ENCODE measurements around the gene BMPR1B. TPM values are rescaled to one million over a fixed set of nuclear protein-coding genes. Genes with fewer than 3 reads are reported as not detected.

Gene BMPR1B
- total and polyA plus RNA-seq, 9 of the 15 experiments (the other 6 are each of a cell fraction or from before 2014, with no cell fraction given) = 0.01 TPM; not detected in 8

DNA sequence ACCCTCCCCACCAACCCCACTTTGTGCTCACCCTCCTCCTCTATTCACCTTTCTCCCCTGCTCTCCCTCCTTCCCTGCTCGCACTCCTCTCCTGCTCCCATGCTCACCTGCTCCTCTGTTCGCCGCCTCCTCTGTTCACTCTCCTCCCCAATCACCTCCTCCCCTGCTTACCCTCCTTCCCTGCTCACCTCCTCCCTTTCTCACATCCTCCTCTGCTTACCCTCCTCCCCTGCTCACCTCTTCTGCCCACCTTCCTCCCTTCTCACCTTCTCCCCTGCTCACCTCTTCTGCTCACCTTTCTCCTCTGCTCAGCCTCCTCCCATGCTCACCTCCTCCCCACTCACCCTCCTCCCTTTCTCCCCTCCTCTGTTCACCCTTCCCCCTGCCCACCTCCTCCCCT is 433.8 kb downstream of the BMPR1B start:
- intact Hi-C loops (cut with micrococcal nuclease) = no loop called here
- no peak for FAIRE-seq
- Histone ChIP-seq H3K27ac (ENCODE audit: extremely low read depth, low read depth, low read length) (no peak overlapping the region), H3K36me3 (ENCODE audit: control insufficient read depth, insufficient read depth, low read length) (no peaks in the 10 kb centered on the region), H3K4me1 (replicated peaks in 1 of 2; ENCODE audit: control insufficient read depth in 2 of 2, insufficient read depth in 2 of 2, low read length in 2 of 2) (peaks cover 0 to 14% of the 10 kb centered on the region in 2 experiments; a peak in 3 of 5 replicates), H3K9me3 (replicated peaks; ENCODE audit: control insufficient read depth, insufficient read depth, low read depth, low read length) (no peaks in the 10 kb centered on the region), H3K4me3 (no peak overlapping the region), H4K20me1 (replicated peaks; ENCODE audit: control insufficient read depth, insufficient read depth, low read length) (no peaks in the 10 kb centered on the region), H3K9me1 (ENCODE audit: control insufficient read depth, insufficient read depth, low read length) (no peaks in the 10 kb centered on the region), H3K79me2 (ENCODE audit: control insufficient read depth, insufficient read depth, low read length) (no peaks in the 10 kb centered on the region), H3K9ac (ENCODE audit: insufficient read depth in 1 of 2, low read depth in 2 of 2, low read length in 2 of 2) (peak overlapping the region in 1 of 2 experiments; percentile 31; a peak in 1 of 4 replicates), H3K27me3 (ENCODE audit: control insufficient read depth in 2 of 2, insufficient read depth in 2 of 2, low read length in 2 of 2) (peaks cover 2 to 17% of the 10 kb centered on the region in 2 experiments; a peak in 3 of 5 replicates), H3K4me2 (ENCODE audit: insufficient read depth, low read length) (no peak overlapping the region), H2AFZ (ENCODE audit: low read depth, low read length) (no peak overlapping the region)
- 55% methylated on average over 3 of the region's 3 CpGs for WGBS (ENCODE audit: insufficient coverage, low coverage, missing lambda C conversion rate)
- TF ChIP-seq ESRRB (CRISPR knock-in tag; IDR thresholded peaks at IDR 0.05; ENCODE audit: borderline replicate concordance) (no peak), PYGO2 (tag; IDR thresholded peaks at IDR 0.05) (no peak), ZNF263 (CRISPR knock-in tag; IDR thresholded peaks at IDR 0.05; ENCODE audit: borderline replicate concordance) (peak; percentile 86)
- DNase-seq (ENCODE audit: extremely low read depth in 1 of 4, low spot score in 3 of 4) = no peak
- POLR2A ChIA-PET = no interaction called here
- no TSS peak for BruUV-seq (replicated peaks)
- no peak for ATAC-seq
- CTCF ChIA-PET (ENCODE audit: low intra/inter-chr PET ratio) = no interaction called here
- in situ Hi-C loops (cut with MboI) = no loop called here

DNA sequence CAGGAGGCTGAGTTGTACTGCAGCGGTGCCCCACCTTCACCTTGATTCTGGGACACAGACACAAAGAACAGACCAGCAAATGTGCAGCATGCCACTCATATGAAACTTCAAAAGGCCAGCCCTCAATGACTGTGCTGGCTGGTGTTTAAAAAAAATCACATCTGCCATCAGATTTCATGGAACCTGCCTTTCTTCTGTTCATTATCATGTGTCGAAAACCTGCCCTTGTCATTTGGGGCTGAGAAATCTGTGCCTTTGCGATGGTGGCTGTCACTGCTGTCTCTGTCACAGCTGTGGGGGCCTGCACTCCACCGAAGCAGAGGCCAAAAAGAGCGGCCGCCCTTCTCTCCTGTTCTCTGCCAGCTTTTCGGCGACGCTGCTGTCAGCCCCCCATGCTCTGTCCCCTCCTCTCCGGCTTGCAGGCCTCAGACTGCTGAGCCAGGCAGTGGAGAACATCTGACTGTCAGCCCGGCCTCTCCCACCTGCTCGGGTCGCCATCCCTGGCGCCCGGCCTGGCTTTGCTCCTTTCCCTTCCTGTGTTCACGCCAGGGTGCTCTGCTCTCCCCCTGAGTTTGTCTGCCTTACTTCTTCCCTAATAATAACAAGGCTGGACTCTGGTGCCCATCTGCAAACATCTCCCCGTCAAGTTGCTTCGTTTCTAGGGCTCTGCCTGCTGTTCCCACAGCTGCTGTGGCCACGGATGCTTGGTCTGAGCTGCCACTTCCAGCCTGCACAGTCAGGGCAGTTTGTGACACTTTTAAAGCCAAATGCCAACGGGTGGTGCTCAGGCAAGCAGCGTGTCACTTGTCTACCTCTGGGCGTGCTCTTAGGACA is 435.9 kb downstream of the BMPR1B start:
- H3K27ac ChIP-seq (ENCODE audit: extremely low read depth, low read depth, low read length) = no peak overlapping the region
- intact Hi-C loops (cut with micrococcal nuclease) = no loop called here
- H3K4me1 ChIP-seq (replicated peaks in 1 of 2; ENCODE audit: control insufficient read depth in 2 of 2, insufficient read depth in 2 of 2, low read length in 2 of 2) = peaks cover 0 to 14% of the 10 kb centered on the region in 2 experiments; a peak in 3 of 5 replicates
- ATAC-seq (peak; percentile 28; the same call in 2 of the 3 replicates), FAIRE-seq (no peak), DNase-seq (ENCODE audit: extremely low read depth in 1 of 4, low spot score in 3 of 4) (no peak)
- peak overlapping the region; percentile 44 for H2AFZ ChIP-seq (ENCODE audit: low read depth, low read length)
- in situ Hi-C loops (cut with MboI) = no loop called here
- peaks cover 2 to 17% of the 10 kb centered on the region in 2 experiments; a peak in 3 of 5 replicates for H3K27me3 ChIP-seq (ENCODE audit: control insufficient read depth in 2 of 2, insufficient read depth in 2 of 2, low read length in 2 of 2)
- no peaks in the 10 kb centered on the region for H3K79me2 ChIP-seq (ENCODE audit: control insufficient read depth, insufficient read depth, low read length)
- H3K9me1 ChIP-seq (ENCODE audit: control insufficient read depth, insufficient read depth, low read length) = no peaks in the 10 kb centered on the region
- H3K4me2 ChIP-seq (ENCODE audit: insufficient read depth, low read length) = no peak overlapping the region
- no peak overlapping the region for H3K4me3 ChIP-seq
- ChIA-PET CTCF (ENCODE audit: low intra/inter-chr PET ratio) (no interaction called here), POLR2A (no interaction called here)
- 0 out of 4 replicates have a peak overlapping the region, but pooled peaks of 1 of the 2 experiments have one; percentile 61 for H3K9ac ChIP-seq (ENCODE audit: insufficient read depth in 1 of 2, low read depth in 2 of 2, low read length in 2 of 2)
- 8% methylated on average over 18 of the region's 22 CpGs for WGBS (ENCODE audit: insufficient coverage, low coverage, missing lambda C conversion rate)
- H3K36me3 ChIP-seq (ENCODE audit: control insufficient read depth, insufficient read depth, low read length) = no peaks in the 10 kb centered on the region
- no peaks in the 10 kb centered on the region for H3K9me3 ChIP-seq (replicated peaks; ENCODE audit: control insufficient read depth, insufficient read depth, low read depth, low read length)
- no peaks in the 10 kb centered on the region for H4K20me1 ChIP-seq (replicated peaks; ENCODE audit: control insufficient read depth, insufficient read depth, low read length)
- no TSS peak for BruUV-seq (replicated peaks)
- TF ChIP-seq SIRT6 (IDR thresholded peaks at IDR 0.05; ENCODE audit: low read depth, low read length) (no peak), ILF3 (IDR thresholded peaks at IDR 0.05; ENCODE audit: borderline replicate concordance) (no peak), TRIM28 (IDR thresholded peaks at IDR 0.05) (no peak), MCM7 (IDR thresholded peaks at IDR 0.05) (no peak), FOXA1 (IDR thresholded peaks at IDR 0.05; ENCODE audit: borderline replicate concordance) (no peak)
- TF ChIP-seq, protein P1, sequence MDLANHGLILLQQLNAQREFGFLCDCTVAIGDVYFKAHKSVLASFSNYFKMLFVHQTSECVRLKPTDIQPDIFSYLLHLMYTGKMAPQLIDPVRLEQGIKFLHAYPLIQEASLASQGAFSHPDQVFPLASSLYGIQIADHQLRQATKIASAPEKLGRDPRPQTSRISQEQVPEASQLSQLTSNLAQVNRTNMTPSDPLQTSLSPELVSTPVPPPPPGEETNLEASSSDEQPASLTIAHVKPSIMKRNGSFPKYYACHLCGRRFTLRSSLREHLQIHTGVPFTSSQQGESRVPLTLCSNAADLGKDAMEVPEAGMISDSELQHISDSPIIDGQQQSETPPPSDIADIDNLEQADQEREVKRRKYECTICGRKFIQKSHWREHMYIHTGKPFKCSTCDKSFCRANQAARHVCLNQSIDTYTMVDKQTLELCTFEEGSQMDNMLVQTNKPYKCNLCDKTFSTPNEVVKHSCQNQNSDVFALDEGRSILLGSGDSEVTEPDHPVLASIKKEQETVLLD (IDR thresholded peaks at IDR 0.05) = no peak
